Lung (tissue), 12 donors: ENCODE results near the gene URGCP. TPM values are rescaled to one million over a fixed set of nuclear protein-coding genes. Genes with fewer than 3 reads are reported as not detected.

Source experiments
- ATAC-seq: fragments of 200-7000 bp; cut with Tn5 transposase; one replicate; pipeline ENCODE4 v1.9.1; 2020; ENCODE audit warnings: moderate number of reproducible peaks; ENCODE audit not compliant: insufficient read depth, low FRiP score
- DNase-seq, 3 donors: peaks; one replicate each; pipeline ENCODE4 v3.0.0-alpha.2; 2013 to 2017
- H3K27ac ChIP-seq, 2 donors: one replicate each; pipeline ENCODE4 v1.5.1; 2013; ENCODE audit warnings: mild to moderate bottlenecking in 2 of 2, moderate library complexity in 2 of 2, control low read depth in 1 of 2, inconsistent platforms in 1 of 2, low read depth in 1 of 2, low read length in 1 of 2
- H3K27me3 ChIP-seq, 3 donors: one replicate each; pipeline ENCODE4 v1.5.1; 2013; ENCODE audit warnings: low read length in 2 of 3; ENCODE audit not compliant: control insufficient read depth in 3 of 3, insufficient read depth in 3 of 3
- H3K36me3 ChIP-seq, 4 donors: one replicate each; pipeline ENCODE4 v1.5.1; 2013; ENCODE audit warnings: low read length in 4 of 4, mild to moderate bottlenecking in 1 of 4, moderate library complexity in 1 of 4; ENCODE audit not compliant: control insufficient read depth in 4 of 4, insufficient read depth in 4 of 4
- H3K4me1 ChIP-seq, 5 donors: one replicate each; pipeline ENCODE4 v1.5.1; 2013; ENCODE audit warnings: low read length in 5 of 5, mild to moderate bottlenecking in 2 of 5, moderate library complexity in 1 of 5; ENCODE audit not compliant: control insufficient read depth in 5 of 5, insufficient read depth in 5 of 5
- H3K4me3 ChIP-seq: one replicate; pipeline ENCODE4 v1.5.1; 2013; ENCODE audit warnings: mild to moderate bottlenecking, control low read depth, moderate library complexity
- H3K9ac ChIP-seq, 2 donors: one replicate each; pipeline ENCODE4 v1.5.1; 2013; ENCODE audit warnings: low read length in 2 of 2, control low read depth in 1 of 2; ENCODE audit not compliant: insufficient read depth in 1 of 2
- H3K9me3 ChIP-seq, 4 donors: one replicate each; pipeline ENCODE4 v1.5.1; 2013; ENCODE audit warnings: low read length in 3 of 4, mild to moderate bottlenecking in 1 of 4, moderate library complexity in 1 of 4; ENCODE audit not compliant: control insufficient read depth in 4 of 4, insufficient read depth in 3 of 4
- CTCF ChIP-seq: IDR thresholded peaks from 2 replicates; pipeline ENCODE4 v1.5.1; 2012; ENCODE audit warnings: mild to moderate bottlenecking; ENCODE audit errors: control extremely low read depth, extremely low read depth
- WGBS, 2 donors: extraction: QIAGEN DNeasy Blood & Tissue Kit; methylation state at CpG; one replicate each; pipeline ENCODE4 v1.1.7; 2013; 5-methylcytosine and 5-hydroxymethylcytosine counted together
- polyA plus RNA-seq, 2 donors: library from polyadenylated mRNA; stranded (reverse); fragments of 200-250 nt; gene quantifications; one replicate each; pipeline ENCODE4 v1.2.1, GENCODE V29; 2013
- total RNA-seq, 2 donors: library from RNA; depleted of rRNA in 1 of 2; stranded (reverse); fragments of >200 nt in 1 of 2; gene quantifications; one replicate each; pipeline ENCODE4 v1.2.1, GENCODE V29; 2014 to 2021
- donor health status: control.
- donor health status: control.
- donor health status: Bipolar disorder and iron deficiency.
- donor health status: healthy.
- donor health status: DM: yes; HTN: yes; CAD: no.

Gene URGCP
- total and polyA plus RNA-seq, 4 donors: 11.8 to 25.5 (median 19.7) TPM

GRCh38 chr7:43938892-43939482 lies 32.6 kb upstream of the URGCP start:
- no peak for ATAC-seq
- Histone ChIP-seq H3K4me1 (peaks cover 0 to 11% (median 0%) of the 10 kb centered on the region in 5 donors), H3K9ac (no peak overlapping the region), H3K9me3 (no peaks in the 10 kb centered on the region), H3K27me3 (no peaks in the 10 kb centered on the region), H3K4me3 (no peak overlapping the region), H3K27ac (no peak overlapping the region), H3K36me3 (peaks cover 0 to 6% (median 1%) of the 10 kb centered on the region in 4 donors)
- 96% methylated on average over 4 of the region's 4 CpGs for WGBS, 2 donors
- no peak for DNase-seq
- TF ChIP-seq CTCF: no peak

- Histone ChIP-seq H3K4me1 (peaks cover 0 to 11% (median 0%) of the 10 kb centered on the region in 5 donors), H3K27ac (no peak overlapping the region), H3K36me3 (no peaks in the 10 kb centered on the region), H3K9me3 (no peaks in the 10 kb centered on the region), H3K4me3 (no peak overlapping the region), H3K27me3 (no peaks in the 10 kb centered on the region), H3K9ac (no peak overlapping the region)
- whole genome bisulfite sequencing, 2 donors: 56 to 66% methylated on average over 3 of the region's 3 CpGs
- no peak for ATAC-seq
- TF ChIP-seq CTCF: no peak
- DNase-seq: no peak
Observed at GRCh38 chr7:43937444-43937843, 31.0 kb upstream of the URGCP start.

GRCh38 chr7:43933902-43934560 lies 27.6 kb upstream of the URGCP start:
- no peak for TF ChIP-seq CTCF
- ATAC-seq (no peak), DNase-seq (no peak)
- peaks cover 0 to 7% (median 0%) of the 10 kb centered on the region in 5 donors for H3K4me1 ChIP-seq
- no peaks in the 10 kb centered on the region for H3K36me3 ChIP-seq
- no peak overlapping the region for H3K4me3 ChIP-seq
- no peak overlapping the region for H3K27ac ChIP-seq
- no peak overlapping the region for H3K9ac ChIP-seq
- 68 to 79% methylated on average over 3 of the region's 3 CpGs for WGBS, 2 donors
- H3K27me3 ChIP-seq: no peaks in the 10 kb centered on the region
- no peaks in the 10 kb centered on the region for H3K9me3 ChIP-seq
